A673 (cell line): ENCODE results near the gene TICRR. TPM values are rescaled to one million over a fixed set of nuclear protein-coding genes. Genes with fewer than 3 reads are reported as not detected.

ENCODE experiments used
- BruUV-seq: library from RNA; stranded (reverse); fragments of 400-500 nt; replicated peaks from 2 replicates; lab custom pipeline; 2021; lab: Mats Ljungman, UMichigan
- CTCF ChIA-PET: fragments of 300-600 bp; sonication (Branson Sonifier 250); formaldehyde crosslinking; loops from one replicate; lab custom pipeline; 2022; ENCODE audit warnings: antibody characterized with exemption; lab: Charles Lee
- POLR2A ChIA-PET: fragments of 300-600 bp; sonication (Branson Sonifier 250); formaldehyde crosslinking; loops from one replicate; lab custom pipeline; 2022; ENCODE audit warnings: antibody characterized with exemption; ENCODE audit not compliant: low non-redundant PET; lab: Charles Lee
- DNase-seq: peaks from one replicate; pipeline ENCODE4 v3.0.0-alpha.2; 2015; ENCODE audit warnings: low spot score
- H3K27ac ChIP-seq: fragments of 200-600 bp; sonication (generic); 2 replicates; pipeline ENCODE4 v1.5.1; 2016; ENCODE audit warnings: mixed run types, low read depth, mild to moderate bottlenecking, mixed read lengths, antibody characterized with exemption, low read length; ENCODE audit not compliant: poor library complexity, severe bottlenecking
- H3K27me3 ChIP-seq: fragments of 200-600 bp; sonication (generic); replicated peaks from 2 replicates; pipeline ENCODE4 v1.6.1; 2017; ENCODE audit warnings: mixed run types, low read depth, mild to moderate bottlenecking, mixed read lengths, antibody characterized with exemption, low read length; ENCODE audit not compliant: insufficient read depth, poor library complexity
- H3K36me3 ChIP-seq: fragments of 200-600 bp; sonication (generic); 2 replicates; pipeline ENCODE4 v1.6.1; 2016; ENCODE audit warnings: mixed run types, mild to moderate bottlenecking, mixed read lengths, antibody characterized with exemption, low read length; ENCODE audit not compliant: insufficient read depth, poor library complexity, severe bottlenecking
- H3K4me1 ChIP-seq: fragments of 200-600 bp; sonication (generic); 2 replicates; pipeline ENCODE4 v1.6.1; 2017; ENCODE audit warnings: mixed run types, mild to moderate bottlenecking, mixed read lengths, antibody characterized with exemption, low read length; ENCODE audit not compliant: insufficient read depth, poor library complexity, severe bottlenecking
- H3K4me3 ChIP-seq: fragments of 200-600 bp; sonication (generic); 2 replicates; pipeline ENCODE4 v1.5.1; 2016; ENCODE audit warnings: low read depth, mixed run types, mild to moderate bottlenecking, mixed read lengths, low read length; ENCODE audit not compliant: poor library complexity, severe bottlenecking
- H3K9me3 ChIP-seq: fragments of 200-600 bp; sonication (generic); 2 replicates; pipeline ENCODE4 v1.6.1; 2016; ENCODE audit warnings: mixed run types, low read depth, mild to moderate bottlenecking, mixed read lengths, antibody characterized with exemption, low read length; ENCODE audit not compliant: poor library complexity, severe bottlenecking
- CTCF ChIP-seq: fragments of 300-800, 200-600 bp; sonication (generic); conservative IDR thresholded peaks from 2 replicates; pipeline ENCODE4 v1.5.1; 2017; ENCODE audit warnings: low read depth, mild to moderate bottlenecking, antibody characterized with exemption, low read length, moderate library complexity, mixed read lengths
- EZH2 ChIP-seq: fragments of 200-600 bp; sonication (generic); IDR thresholded peaks from 2 replicates; pipeline ENCODE4 v1.6.1; 2017; ENCODE audit warnings: borderline replicate concordance, low read depth, mild to moderate bottlenecking, mixed read lengths, antibody characterized with exemption, low read length; ENCODE audit not compliant: poor library complexity, severe bottlenecking
- intact Hi-C: fragments of 100-400 bp; cut with micrococcal nuclease; formaldehyde crosslinking; loops from one replicate; pipeline ENCODE4 v1.10.0; 2022; ENCODE audit not compliant: unreplicated experiment
- total RNA-seq: library from RNA; stranded (reverse); gene quantifications from 2 replicates; pipeline ENCODE4 v1.2.3, GENCODE V29; 2021

The TICRR gene
- total RNA-seq, 1 experiment from 2014 or later, result 56.5 TPM

- Histone ChIP-seq H3K27ac (no peak overlapping the region), H3K4me3 (no peak overlapping the region), H3K27me3 (no peaks in the 10 kb centered on the region), H3K4me1 (no peaks in the 10 kb centered on the region), H3K36me3 (no peaks in the 10 kb centered on the region), H3K9me3 (no peaks in the 10 kb centered on the region)
- CTCF ChIA-PET, result no interaction called here
- POLR2A ChIA-PET, result no interaction called here
- TF ChIP-seq EZH2 (no peak), CTCF (no peak)
- no TSS peak for BruUV-seq
- intact Hi-C loops, result no loop called here
- no peak for DNase-seq
Measured at GRCh38 chr15:89653578-89653977, 78.3 kb downstream of the TICRR start.

- intact Hi-C loops, result no loop called here
- TF ChIP-seq CTCF (no peak), EZH2 (no peak)
- Histone ChIP-seq H3K36me3 (no peaks in the 10 kb centered on the region), H3K27ac (peak overlapping the region; percentile 24), H3K4me1 (no peaks in the 10 kb centered on the region), H3K9me3 (no peaks in the 10 kb centered on the region), H3K4me3 (peak overlapping the region; percentile 80), H3K27me3 (no peaks in the 10 kb centered on the region)
- DNase-seq, result no peak
- ChIA-PET CTCF (no interaction called here), POLR2A (no interaction called here)
- BruUV-seq, result no TSS peak
Measured at GRCh38 chr15:89654301-89654761, 79.1 kb downstream of the TICRR start.

- no peak for TF ChIP-seq EZH2
- no peak for TF ChIP-seq CTCF
- no peaks in the 10 kb centered on the region for H3K36me3 ChIP-seq
- ChIA-PET POLR2A (no interaction called here), CTCF (no interaction called here)
- peak within 1 kb of the TSS; percentile 24 for H3K27ac ChIP-seq
- no peaks in the 10 kb centered on the region for H3K9me3 ChIP-seq
- H3K4me1 ChIP-seq, result no peaks in the 10 kb centered on the region
- H3K27me3 ChIP-seq, result no peaks in the 10 kb centered on the region
- peak; percentile 61 for DNase-seq
- intact Hi-C loops, result no loop called here
- H3K4me3 ChIP-seq, result peak within 1 kb of the TSS; percentile 80
- no TSS peak for BruUV-seq
Measured at GRCh38 chr15:89654847-89655805, 79.9 kb downstream of the TICRR start, which contains the start of gene KIF7. Gene KIF7 (minus strand): TSS chr15:89655467. CDS start chr15:89652930, 2,537 bp downstream.
